GM12874 (cell line): ENCODE data around the gene RPGRIP1.

ENCODE experiments used
- CTCF ChIP-seq: IDR thresholded peaks from 2 replicates; pipeline ENCODE4 v1.5.1; 2011; ENCODE audit warnings: low read depth, mild to moderate bottlenecking, control low read depth, low read length, moderate library complexity; ENCODE audit not compliant: insufficient read depth

The RPGRIP1 gene

DNA sequence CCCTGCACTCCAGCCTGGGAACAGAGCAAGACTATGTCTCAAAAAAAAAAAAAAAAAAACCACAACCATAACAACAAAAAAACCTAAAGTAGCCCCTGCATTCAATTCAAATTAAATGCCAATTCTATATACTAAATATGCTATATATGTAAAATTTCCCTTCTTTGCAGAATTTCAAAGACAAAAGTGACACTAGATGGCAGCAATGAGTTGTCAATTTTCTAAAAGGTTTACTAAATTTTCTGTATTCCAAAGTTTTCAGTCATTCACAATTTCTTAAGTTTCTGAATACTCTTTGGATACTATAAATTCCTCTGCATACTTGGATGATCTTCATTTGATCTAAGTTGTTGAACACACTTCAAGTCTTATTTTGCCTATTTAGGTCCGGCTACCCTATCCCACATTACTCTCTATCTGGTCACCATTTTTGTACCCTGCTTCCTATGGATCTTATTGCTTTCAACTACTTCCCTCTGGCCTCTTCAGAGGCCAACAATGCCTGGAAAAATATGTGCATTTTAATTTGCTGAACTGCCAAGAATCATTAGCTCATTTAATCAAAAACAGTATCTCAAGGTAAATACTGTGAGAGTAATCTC lies 38.6 kb upstream of the RPGRIP1 start:
- no peak for TF ChIP-seq CTCF

- no peak for TF ChIP-seq CTCF
Observed at GRCh38 chr14:21244544-21244943, 35.3 kb upstream of the RPGRIP1 start.

- TF ChIP-seq CTCF = no peak
Observed at GRCh38 chr14:21245813-21246212, 34.1 kb upstream of the RPGRIP1 start.

DNA sequence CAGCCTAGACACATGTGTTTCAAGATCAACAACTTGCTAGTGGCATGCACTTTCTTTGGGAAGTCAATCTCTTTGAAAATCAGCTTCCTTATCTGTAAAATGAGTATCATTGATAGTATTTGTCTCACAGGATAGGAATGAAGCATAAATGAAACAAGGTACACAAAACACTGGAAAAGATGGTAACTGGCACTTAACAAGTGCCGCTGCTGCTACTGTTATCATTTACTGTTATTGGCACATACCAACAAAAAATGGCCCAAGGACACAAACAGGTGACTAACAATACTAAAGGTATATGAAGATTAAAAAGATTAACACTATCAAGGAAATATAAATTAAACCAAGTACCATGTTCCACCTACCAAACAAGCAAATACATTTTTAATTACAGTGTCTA lies 31.5 kb upstream of the RPGRIP1 start:
- TF ChIP-seq CTCF = no peak

- TF ChIP-seq CTCF = no peak
Observed at GRCh38 chr14:21248739-21249411, 31.0 kb upstream of the RPGRIP1 start.

DNA sequence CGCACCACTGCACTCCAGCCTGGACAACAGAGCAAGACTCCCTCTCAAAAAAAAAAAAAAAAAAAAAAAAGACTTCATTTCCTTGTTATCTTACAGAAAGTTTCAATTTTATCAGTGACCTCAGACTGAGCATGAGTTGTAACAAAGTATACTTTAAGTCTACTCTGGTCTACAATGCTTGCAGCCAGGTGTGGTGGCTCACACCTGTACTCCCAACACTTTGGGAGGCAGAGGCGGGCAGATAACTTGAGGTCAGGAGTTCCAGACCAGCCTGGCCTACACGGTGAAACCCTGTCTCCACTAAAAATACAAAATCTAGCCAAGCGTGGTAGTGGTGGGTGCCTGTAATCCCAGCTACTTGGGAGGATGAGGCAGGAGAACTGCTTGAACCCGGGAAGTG lies 28.7 kb upstream of the RPGRIP1 start:
- no peak for TF ChIP-seq CTCF

DNA sequence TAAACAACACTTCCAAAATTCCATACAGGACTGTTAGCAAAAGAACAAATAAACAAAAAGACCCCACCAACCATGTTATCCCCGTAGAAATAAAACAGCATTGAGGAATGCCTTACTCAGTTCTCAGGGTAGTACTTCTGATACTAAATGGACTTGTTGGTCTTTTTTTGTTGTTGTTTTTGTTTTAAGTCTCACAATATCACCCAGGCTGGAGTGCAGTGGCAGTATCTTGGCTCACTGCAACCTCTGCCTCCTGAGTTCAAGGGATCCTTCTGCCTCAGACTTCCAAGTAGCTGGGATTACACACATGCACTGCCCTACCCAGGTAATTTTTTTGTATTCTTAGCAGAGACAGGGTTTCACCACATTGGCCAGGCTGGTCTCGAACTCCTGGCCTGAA lies 27.7 kb upstream of the RPGRIP1 start:
- TF ChIP-seq CTCF = no peak
